Measurements from ENCODE around the gene CORO1C. TPM values are rescaled to one million over a fixed set of nuclear protein-coding genes. Genes with fewer than 3 reads are reported as not detected.

CORO1C gene
- polyA plus RNA-seq, 1 experiment: 532 TPM

DNA sequence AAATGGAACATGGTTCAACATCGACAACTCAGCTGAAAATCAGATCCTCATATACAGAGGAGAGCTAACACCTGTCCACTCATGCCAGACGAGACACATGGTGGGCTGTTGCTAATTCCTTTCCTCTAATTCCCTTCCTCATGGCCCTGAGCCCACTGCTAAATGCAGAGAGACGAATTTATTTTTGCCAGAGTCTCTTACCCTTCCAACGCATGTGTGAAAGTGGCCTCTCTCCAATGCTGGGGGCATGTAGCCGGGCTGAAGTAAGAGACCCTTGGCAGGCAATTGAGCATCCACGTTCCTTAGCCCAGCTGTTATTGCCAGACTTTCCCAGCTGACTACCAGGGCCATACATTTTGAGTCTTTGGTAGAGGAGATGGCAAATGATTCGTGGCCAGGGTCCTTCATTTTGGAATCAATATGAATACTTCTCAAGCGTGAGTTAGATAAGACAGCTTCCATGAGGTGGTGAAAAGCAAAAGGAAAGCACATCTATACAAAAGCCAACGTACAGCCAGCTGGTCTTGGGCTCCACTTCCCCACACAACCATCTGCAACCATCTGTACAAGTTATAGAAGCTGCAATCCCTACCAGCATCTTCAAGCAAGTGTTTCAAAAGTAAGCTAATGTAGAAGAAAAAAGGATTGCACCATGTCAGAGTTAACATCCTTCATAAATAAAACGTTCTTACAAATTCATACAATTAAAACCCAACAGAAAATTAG lies 28.6 kb downstream of the CORO1C start:
- H3K27me3 ChIP-seq (ENCODE audit: control insufficient read depth, insufficient read depth, low read length): no peaks in the 10 kb centered on the region
- DNase-seq (ENCODE audit: low read depth): no peak
- ChIA-PET CTCF (interaction anchor here (1.0 to 2.2 kb wide), 4 partner anchors 11 to 38 kb away, joined by 3 to 7 read pairs (median 4); no protein-coding TSS in a partner anchor), POLR2A (no interaction called here)
- TF ChIP-seq, protein P1, sequence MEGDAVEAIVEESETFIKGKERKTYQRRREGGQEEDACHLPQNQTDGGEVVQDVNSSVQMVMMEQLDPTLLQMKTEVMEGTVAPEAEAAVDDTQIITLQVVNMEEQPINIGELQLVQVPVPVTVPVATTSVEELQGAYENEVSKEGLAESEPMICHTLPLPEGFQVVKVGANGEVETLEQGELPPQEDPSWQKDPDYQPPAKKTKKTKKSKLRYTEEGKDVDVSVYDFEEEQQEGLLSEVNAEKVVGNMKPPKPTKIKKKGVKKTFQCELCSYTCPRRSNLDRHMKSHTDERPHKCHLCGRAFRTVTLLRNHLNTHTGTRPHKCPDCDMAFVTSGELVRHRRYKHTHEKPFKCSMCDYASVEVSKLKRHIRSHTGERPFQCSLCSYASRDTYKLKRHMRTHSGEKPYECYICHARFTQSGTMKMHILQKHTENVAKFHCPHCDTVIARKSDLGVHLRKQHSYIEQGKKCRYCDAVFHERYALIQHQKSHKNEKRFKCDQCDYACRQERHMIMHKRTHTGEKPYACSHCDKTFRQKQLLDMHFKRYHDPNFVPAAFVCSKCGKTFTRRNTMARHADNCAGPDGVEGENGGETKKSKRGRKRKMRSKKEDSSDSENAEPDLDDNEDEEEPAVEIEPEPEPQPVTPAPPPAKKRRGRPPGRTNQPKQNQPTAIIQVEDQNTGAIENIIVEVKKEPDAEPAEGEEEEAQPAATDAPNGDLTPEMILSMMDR (IDR thresholded peaks at IDR 0.05; ENCODE audit: insufficient read depth, low read depth, low read length): no peak
- H3K4me3 ChIP-seq (ENCODE audit: low read depth, low read length): no peak overlapping the region
- peaks cover 9% of the 10 kb centered on the region for H3K36me3 ChIP-seq (ENCODE audit: control insufficient read depth, insufficient read depth, low read length)

DNA sequence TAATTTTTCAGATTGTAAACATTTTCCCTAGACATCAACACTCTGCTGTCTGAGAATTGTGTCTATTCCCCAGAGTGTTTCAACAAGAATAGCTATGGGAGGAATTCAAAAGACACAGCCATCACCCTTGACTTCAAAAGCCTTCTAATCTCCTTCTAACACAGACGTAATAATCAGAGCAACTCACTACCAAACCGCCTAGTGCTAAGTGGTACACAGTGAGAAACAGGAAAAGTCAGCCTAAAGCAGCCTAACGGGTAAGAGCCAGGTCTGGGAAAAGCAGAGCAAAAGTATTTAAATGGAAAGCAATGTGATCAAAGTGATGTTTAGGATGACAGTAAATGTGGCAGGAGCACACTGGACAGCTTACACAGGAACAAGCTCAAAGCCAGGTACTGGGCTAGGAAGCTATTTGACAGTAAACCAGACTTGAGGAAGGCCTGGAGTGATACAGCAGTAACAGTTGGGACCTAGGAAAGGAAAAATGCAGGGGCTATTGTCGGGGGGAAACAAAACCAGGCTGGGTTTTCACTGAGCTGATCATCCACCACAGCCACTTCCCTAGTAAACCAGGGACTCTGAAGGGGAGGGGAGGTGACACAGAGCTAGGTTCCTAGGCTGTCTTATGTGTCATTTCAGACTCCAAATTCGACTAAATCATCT lies 29.4 kb downstream of the CORO1C start:
- Histone ChIP-seq H3K36me3 (ENCODE audit: control insufficient read depth, insufficient read depth, low read length) (peaks cover 9% of the 10 kb centered on the region), H3K4me3 (ENCODE audit: low read depth, low read length) (no peak overlapping the region), H3K27me3 (ENCODE audit: control insufficient read depth, insufficient read depth, low read length) (no peaks in the 10 kb centered on the region)
- ChIA-PET POLR2A (interaction anchor here (0.7 kb wide), 1 partner anchor 15 kb away, joined by 3 read pairs; no protein-coding TSS in a partner anchor), CTCF (interaction anchor here (1.0 to 2.2 kb wide), 4 partner anchors 10 to 37 kb away, joined by 3 to 7 read pairs (median 4); no protein-coding TSS in a partner anchor)
- DNase-seq (ENCODE audit: low read depth): no peak
- TF ChIP-seq, protein P1 (IDR thresholded peaks at IDR 0.05; ENCODE audit: insufficient read depth, low read depth, low read length): no peak

DNA sequence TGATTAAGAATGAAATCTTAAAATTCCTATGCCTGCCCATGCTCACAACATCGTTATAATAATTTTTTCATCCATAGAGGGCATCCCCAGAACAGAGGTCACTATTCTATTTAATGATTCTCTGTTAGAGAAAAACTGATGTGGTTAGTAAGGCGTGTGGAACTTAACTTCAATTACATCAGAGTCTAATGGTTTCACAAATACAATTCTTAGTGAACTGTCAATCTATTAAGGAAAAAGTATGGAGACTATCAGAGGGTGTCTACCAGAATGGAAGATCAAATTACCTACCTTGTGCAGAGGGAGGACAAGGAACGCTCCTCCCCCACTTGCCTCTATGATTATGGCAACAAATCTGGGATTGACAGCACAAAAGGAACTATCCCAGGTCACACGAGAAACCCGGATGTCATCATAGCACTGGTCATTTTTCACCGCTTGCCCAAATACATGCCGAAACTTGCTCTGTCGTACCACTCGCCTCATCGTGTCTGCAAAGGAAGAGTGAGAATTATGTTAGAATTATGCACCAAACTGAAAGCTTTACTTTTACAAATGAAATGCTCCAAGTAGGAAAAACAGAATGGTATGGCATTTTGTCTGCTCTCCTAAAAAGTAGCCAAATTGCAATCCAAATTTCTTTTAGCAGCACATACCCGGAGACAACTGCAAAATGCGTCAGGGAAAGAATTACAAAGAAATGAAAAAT lies 30.3 kb downstream of the CORO1C start:
- Histone ChIP-seq H3K4me3 (ENCODE audit: low read depth, low read length) (no peak overlapping the region), H3K27me3 (ENCODE audit: control insufficient read depth, insufficient read depth, low read length) (no peaks in the 10 kb centered on the region), H3K36me3 (ENCODE audit: control insufficient read depth, insufficient read depth, low read length) (peaks cover 9% of the 10 kb centered on the region)
- ChIA-PET CTCF (interaction anchor here (2.2 kb wide), 1 partner anchor 9 kb away, joined by 7 read pairs; no protein-coding TSS in a partner anchor), POLR2A (no interaction called here)
- DNase-seq (ENCODE audit: low read depth): no peak
- TF ChIP-seq, protein P1 (IDR thresholded peaks at IDR 0.05; ENCODE audit: insufficient read depth, low read depth, low read length): no peak

DNA sequence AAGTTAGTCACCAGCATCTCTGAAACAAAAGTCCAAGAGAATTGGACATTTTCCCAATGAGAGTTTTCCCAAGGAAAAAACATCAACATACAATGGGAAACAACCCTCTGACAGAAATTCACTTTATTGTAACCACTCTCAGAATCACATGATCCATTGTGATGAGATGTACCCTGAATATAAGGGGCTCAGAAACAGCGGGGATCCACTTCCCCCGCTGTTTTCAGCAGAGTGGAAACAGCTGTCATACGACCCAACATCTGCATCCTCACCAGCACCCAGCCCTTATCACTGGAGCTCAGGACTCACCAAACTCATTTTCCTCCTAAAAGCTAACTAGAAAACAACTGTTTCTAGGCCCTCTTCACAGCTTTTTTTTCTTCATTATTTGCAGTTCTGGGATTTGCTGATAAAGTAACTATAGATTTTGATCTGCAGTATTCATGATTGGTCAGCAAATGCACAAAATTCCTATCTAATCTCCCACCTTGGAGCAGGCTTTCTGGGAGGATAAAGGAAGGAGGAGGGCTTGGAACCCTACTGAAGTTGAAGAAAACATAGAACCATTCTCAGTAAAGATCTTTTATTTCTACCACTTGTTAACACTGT lies 31.3 kb downstream of the CORO1C start:
- CTCF ChIA-PET: interaction anchor here (1.4 kb wide), 1 partner anchor 35 kb away, joined by 3 read pairs; no protein-coding TSS in a partner anchor
- POLR2A ChIA-PET: interaction anchor here (0.7 kb wide), 1 partner anchor 410 kb away, joined by 3 read pairs; no protein-coding TSS in a partner anchor
- Histone ChIP-seq H3K36me3 (ENCODE audit: control insufficient read depth, insufficient read depth, low read length) (peaks cover 9% of the 10 kb centered on the region), H3K27me3 (ENCODE audit: control insufficient read depth, insufficient read depth, low read length) (no peaks in the 10 kb centered on the region), H3K4me3 (ENCODE audit: low read depth, low read length) (no peak overlapping the region)
- DNase-seq (ENCODE audit: low read depth): no peak
- TF ChIP-seq, protein P1 (IDR thresholded peaks at IDR 0.05; ENCODE audit: insufficient read depth, low read depth, low read length): no peak

All from BJ (cell line).